T-helper 17 cell (primary cell): ENCODE data around the gene NHEJ1. TPM values are rescaled to one million over a fixed set of nuclear protein-coding genes. Genes with fewer than 3 reads are reported as not detected.

Source experiments
- ATAC-seq: fragments of 150-1000 bp; cut with Tn5 transposase; 2 replicates; pipeline ENCODE4 v1.10.0; 2021; ENCODE audit warnings: mild to moderate bottlenecking, moderate library complexity
- DNase-seq, 3 donors: peaks; one replicate each; pipeline versions ENCODE4 v3.0.0 to v3.0.0-alpha.2; 2020 to 2021
- H3K9me3 ChIP-seq: one replicate; pipeline ENCODE4 v1.7.0; 2013; ENCODE audit warnings: low read length, mild to moderate bottlenecking; ENCODE audit not compliant: control insufficient read depth, poor library complexity, severe bottlenecking
- H3K27ac Mint-ChIP-seq: one replicate; pipeline ENCODE4 v1.8.0; 2022; ENCODE audit warnings: mild to moderate bottlenecking, moderate library complexity, mixed read lengths
- H3K27me3 Mint-ChIP-seq: one replicate; pipeline ENCODE4 v1.8.0; 2022; ENCODE audit warnings: mixed read lengths
- H3K36me3 Mint-ChIP-seq: one replicate; pipeline ENCODE4 v1.8.0; 2022; ENCODE audit warnings: low read depth, mixed read lengths
- H3K4me1 Mint-ChIP-seq: one replicate; pipeline ENCODE4 v1.8.0; 2022; ENCODE audit warnings: mild to moderate bottlenecking, mixed read lengths
- H3K4me3 Mint-ChIP-seq: one replicate; pipeline ENCODE4 v1.8.0; 2022; ENCODE audit warnings: mild to moderate bottlenecking, moderate library complexity, mixed read lengths
- total RNA-seq, 4 donors: library from RNA in 2 of 4; stranded (reverse) in 2 of 4; gene quantifications; one replicate each; pipeline ENCODE4 v1.2.3 and lab custom pipeline; 2022 to 2026

Gene NHEJ1
- total RNA-seq, 2 donors from 2014 or later = 11.8 to 15.2 TPM

DNA sequence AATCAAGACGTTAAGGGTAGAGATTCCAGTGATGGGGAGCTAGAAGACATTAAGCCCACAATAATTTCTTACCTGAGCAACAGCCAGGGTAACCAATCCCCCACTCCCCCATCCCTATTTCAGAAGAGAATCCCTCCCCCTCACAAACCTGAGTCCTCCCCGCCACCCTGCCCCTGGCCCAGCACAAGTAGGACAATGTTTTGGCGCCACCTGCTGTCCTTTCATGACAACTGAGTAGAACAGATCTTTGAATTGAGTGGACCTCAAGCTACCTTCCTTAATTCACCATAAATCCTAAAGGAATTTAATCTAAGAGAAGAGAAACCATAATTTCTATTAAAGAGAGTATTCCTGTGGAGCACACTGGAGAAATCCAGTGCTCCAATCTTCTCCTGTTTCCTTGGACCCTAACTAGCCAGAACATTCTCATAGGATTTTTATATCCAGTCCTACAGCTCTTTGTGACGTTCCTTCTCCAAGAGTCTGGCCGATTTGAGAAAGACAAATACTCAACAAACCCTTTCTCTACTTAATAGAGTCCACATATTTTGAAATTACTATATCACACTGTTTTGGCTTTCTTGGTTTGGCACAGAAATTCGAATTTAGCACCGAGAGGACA, 41.1 kb downstream of the NHEJ1 start:
- Mint-ChIP-seq H3K27me3 (no peaks in the 10 kb centered on the region), H3K27ac (no peak overlapping the region), H3K36me3 (peaks cover 3% of the 10 kb centered on the region), H3K4me3 (no peak overlapping the region), H3K4me1 (peaks cover 20% of the 10 kb centered on the region)
- DNase-seq = peak; percentile 22 to 46 (median 32)
- ATAC-seq = peak; percentile 50
- no peaks in the 10 kb centered on the region for H3K9me3 ChIP-seq

DNA sequence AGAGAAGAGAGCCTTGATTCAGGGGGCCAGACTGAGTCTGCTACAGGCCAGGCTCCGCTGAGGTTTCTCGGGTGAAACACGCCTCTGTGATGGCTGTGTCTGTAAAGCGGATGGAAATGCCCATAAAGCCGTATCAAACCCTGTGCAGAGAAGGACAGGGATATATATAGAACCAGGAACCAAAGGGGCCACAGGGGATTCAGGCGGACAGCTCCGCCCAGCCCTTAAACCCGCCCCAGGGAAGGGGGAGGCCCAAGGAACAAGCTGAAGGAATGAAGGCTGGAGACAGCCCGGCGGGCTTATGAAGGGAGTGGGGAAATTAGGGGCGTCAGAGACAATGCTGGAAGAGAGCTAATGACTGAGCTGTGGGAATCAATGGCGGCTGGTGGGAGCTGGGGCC, 42.1 kb downstream of the NHEJ1 start:
- Mint-ChIP-seq H3K4me3 (no peak overlapping the region), H3K36me3 (peaks cover 7% of the 10 kb centered on the region), H3K27ac (no peak overlapping the region), H3K27me3 (no peaks in the 10 kb centered on the region), H3K4me1 (peaks cover 22% of the 10 kb centered on the region)
- no peak for DNase-seq
- H3K9me3 ChIP-seq = no peaks in the 10 kb centered on the region
- no peak for ATAC-seq

DNA sequence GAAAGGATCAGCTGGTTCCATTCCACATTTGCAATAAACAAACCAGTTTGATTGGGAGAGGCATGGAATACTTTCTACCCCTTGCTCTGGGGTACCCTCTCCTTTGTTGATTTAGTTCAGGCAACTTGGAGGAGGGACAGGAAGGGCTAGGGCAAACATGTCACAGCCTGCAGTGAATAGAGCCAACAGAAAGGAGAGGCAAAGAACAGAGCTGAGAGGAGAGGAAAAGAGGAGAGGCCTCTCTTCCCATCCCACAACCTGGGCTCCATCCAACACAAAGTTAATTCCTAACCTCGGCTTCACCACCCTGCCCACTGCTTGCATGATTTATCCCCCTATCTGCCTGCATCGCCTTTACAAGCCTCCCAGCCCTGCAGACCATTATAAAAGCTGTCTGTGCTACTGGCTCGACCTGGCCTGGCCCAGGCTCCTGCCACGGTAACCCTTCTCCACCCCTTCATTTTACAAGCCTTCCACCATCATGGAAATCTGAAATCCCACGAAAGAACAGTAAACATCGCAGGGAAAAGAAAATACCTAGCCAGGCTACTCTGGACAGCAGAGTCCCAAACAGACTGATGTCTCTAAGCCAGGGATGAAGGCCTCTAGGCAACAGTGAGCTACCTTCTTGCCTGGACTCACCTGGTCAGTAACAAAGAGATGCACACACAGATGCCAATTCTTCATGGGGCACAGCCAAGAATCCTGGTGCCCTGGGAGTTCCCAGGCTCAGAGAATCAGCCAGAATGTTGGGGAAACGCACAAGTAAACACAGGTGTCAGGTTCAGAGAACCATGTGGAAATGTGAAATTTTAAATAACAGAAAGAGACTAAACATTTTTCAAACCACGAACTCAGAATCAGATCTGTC, 43.6 kb downstream of the NHEJ1 start:
- Mint-ChIP-seq H3K4me3 (no peak overlapping the region), H3K4me1 (peaks cover 21% of the 10 kb centered on the region), H3K27me3 (no peaks in the 10 kb centered on the region), H3K27ac (no peak overlapping the region), H3K36me3 (peaks cover 7% of the 10 kb centered on the region)
- ATAC-seq (no peak), DNase-seq (no peak)
- no peaks in the 10 kb centered on the region for H3K9me3 ChIP-seq

DNA sequence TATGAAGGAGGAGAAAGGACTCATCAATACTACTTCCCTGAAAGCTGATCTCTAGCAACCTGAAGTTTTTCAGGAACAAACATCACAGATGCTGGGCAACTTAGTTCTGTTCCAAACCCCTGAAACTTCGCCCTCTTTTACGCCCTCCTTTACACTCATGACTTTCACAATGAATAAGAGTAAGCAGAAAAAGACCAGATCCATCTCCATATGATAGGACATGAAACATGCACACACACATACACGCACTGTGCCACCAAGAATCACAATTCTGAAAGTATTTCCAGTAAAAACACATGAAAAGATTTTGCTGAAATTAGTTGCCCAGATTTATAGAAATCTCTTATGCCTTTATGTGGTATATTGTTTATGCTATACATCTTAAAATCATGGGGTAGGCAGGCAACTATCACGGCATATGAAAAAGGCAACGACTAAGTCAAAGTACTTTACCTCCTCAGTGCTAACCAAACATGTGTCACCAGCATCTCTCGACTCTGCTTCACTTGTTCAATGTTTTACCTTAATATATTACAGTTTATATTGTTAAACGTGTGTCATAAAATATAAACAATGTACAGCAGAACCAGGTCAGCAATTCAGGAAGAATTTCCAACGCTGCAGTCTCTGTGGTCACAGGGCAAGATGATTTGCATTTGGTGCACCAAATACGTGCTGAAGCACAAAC, 47.8 kb downstream of the NHEJ1 start:
- Mint-ChIP-seq H3K4me3 (no peak overlapping the region), H3K36me3 (peaks cover 9% of the 10 kb centered on the region), H3K4me1 (peaks cover 33% of the 10 kb centered on the region), H3K27ac (no peak overlapping the region), H3K27me3 (no peaks in the 10 kb centered on the region)
- ATAC-seq = no peak
- no peak for DNase-seq
- no peaks in the 10 kb centered on the region for H3K9me3 ChIP-seq

DNA sequence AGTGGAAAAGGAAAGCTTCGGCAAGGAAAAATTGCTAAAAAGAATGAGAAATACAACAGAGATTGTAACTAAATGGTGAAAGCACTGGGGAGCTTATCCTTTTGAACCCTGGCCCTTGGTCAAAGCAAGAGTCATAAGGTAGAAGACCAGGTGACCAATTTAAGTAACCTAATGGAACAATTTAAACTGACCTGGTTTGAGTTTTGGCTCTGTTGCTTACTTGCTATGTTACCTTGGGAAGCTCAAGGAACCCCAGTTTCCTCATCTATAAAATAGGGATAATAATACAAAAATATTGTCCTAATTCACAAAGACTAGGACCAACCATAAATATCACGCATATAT, 48.6 kb downstream of the NHEJ1 start:
- H3K4me3 Mint-ChIP-seq = no peak overlapping the region
- no peaks in the 10 kb centered on the region for H3K27me3 Mint-ChIP-seq
- peaks cover 9% of the 10 kb centered on the region for H3K36me3 Mint-ChIP-seq

DNA sequence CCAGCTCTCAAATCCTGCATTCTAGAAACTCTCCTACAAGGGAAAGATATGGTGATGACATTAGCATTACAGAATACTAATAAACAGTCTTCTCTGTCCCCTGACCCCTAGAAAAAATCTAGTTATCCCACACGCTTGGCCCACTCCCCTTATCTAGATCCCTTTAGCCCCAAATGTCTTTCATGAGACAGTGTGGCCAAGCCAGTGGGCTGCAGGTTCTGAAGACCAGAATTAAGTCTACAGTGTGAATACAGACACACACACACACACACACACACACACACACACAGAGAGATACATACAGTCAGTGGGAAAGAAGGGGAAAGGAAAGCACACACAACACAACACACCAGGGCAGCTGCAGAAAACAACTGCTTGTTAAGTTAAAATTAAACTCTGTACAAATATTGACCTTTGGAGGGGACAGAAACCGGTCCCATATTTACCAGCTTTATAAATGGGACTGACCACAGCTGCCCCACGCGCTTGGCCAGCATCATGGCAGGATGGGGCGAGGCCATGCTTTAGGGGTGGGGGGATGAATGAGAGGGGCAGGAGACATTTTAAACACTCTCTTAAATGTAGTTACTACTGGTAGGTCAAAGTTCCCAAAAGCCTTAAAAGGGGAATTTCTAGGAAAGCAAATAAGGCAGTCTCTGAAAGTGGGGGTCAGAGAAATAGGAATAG, 49.1 kb downstream of the NHEJ1 start:
- Mint-ChIP-seq H3K27me3 (no peaks in the 10 kb centered on the region), H3K4me3 (no peak overlapping the region), H3K36me3 (peaks cover 9% of the 10 kb centered on the region), H3K27ac (no peak overlapping the region), H3K4me1 (peaks cover 33% of the 10 kb centered on the region)
- no peak for ATAC-seq
- DNase-seq = no peak
- H3K9me3 ChIP-seq = no peaks in the 10 kb centered on the region

More for the DNA sequence above, 48.6 kb downstream of the NHEJ1 start:
- Mint-ChIP-seq H3K4me1 (peaks cover 33% of the 10 kb centered on the region), H3K27ac (no peak overlapping the region)
- H3K9me3 ChIP-seq = no peaks in the 10 kb centered on the region
- ATAC-seq = no peak
- DNase-seq = no peak

DNA sequence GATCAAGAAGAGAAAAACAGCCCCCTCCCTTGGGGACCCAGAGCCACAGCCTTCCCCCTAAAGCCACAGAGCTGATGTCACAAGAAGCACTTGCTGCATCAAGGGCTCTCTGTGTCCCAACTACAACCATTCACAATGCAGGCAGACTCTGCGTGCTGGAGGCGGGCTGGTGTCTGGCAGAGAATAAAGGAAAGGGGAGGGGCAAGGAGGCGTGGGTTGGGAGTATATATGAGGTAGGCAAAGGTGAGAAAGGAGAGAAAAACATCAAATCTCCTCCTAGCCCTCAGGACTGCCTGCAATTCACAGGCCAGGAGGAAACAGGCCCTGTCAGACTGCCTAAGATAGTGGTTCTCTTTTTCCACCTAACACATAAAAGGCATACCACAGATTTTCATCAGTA, 51.1 kb downstream of the NHEJ1 start:
- no peak overlapping the region for H3K27ac Mint-ChIP-seq
- ATAC-seq (peak; percentile 72), DNase-seq (no peak)
- peaks cover 34% of the 10 kb centered on the region for H3K4me1 Mint-ChIP-seq
- no peaks in the 10 kb centered on the region for H3K27me3 Mint-ChIP-seq
- peaks cover 6% of the 10 kb centered on the region for H3K36me3 Mint-ChIP-seq
- peak overlapping the region; percentile 34 for H3K4me3 Mint-ChIP-seq
- H3K9me3 ChIP-seq = no peaks in the 10 kb centered on the region

DNA sequence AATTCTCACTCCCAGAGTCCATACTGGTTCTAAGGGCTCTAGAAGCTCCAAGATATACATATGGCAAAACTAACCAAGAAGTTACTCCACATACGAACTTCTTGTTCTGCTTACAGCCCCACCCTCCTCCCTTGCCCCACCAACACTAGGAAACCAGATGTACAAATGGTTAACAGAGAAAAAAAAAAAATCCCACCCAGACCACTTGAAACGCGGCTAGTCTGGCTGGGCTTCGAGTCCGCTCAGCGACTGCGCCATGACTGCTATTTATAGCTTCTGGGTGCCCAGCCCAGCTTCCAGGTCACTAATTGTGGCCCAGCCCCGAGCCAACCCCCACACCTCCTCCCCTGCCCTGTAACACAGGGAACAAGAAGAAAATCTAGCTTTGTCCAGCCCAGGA, 52.9 kb downstream of the NHEJ1 start:
- no peaks in the 10 kb centered on the region for H3K27me3 Mint-ChIP-seq
- H3K4me3 Mint-ChIP-seq = no peak overlapping the region
- H3K4me1 Mint-ChIP-seq = peaks cover 30% of the 10 kb centered on the region
- no peak for DNase-seq
- peaks cover 2% of the 10 kb centered on the region for H3K36me3 Mint-ChIP-seq
- peak overlapping the region; percentile 41 for H3K27ac Mint-ChIP-seq
- no peaks in the 10 kb centered on the region for H3K9me3 ChIP-seq
- ATAC-seq = no peak

DNA sequence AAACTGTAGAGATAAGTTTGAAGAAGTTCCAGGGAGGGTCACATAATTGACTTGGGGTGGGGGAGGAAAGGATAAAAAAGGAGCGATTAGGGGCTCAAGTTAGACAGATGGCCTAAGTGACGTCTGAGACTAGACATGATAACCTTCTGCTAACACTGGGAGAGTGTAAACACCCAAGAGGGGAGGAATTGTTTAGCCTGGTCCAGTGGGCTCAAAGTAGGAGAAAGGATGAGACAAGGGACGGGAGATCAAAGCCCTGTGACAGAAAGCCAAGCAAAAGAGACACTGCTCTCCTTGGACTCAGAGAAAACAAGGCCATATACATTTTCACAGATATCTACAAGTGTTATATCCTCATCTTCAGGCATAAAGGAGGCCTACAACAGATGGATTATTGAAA, 54.4 kb downstream of the NHEJ1 start:
- Mint-ChIP-seq H3K4me3 (no peak overlapping the region), H3K27ac (no peak overlapping the region), H3K36me3 (peaks cover 4% of the 10 kb centered on the region), H3K27me3 (no peaks in the 10 kb centered on the region), H3K4me1 (peaks cover 27% of the 10 kb centered on the region)
- DNase-seq (no peak), ATAC-seq (no peak)
- H3K9me3 ChIP-seq = no peaks in the 10 kb centered on the region

DNA sequence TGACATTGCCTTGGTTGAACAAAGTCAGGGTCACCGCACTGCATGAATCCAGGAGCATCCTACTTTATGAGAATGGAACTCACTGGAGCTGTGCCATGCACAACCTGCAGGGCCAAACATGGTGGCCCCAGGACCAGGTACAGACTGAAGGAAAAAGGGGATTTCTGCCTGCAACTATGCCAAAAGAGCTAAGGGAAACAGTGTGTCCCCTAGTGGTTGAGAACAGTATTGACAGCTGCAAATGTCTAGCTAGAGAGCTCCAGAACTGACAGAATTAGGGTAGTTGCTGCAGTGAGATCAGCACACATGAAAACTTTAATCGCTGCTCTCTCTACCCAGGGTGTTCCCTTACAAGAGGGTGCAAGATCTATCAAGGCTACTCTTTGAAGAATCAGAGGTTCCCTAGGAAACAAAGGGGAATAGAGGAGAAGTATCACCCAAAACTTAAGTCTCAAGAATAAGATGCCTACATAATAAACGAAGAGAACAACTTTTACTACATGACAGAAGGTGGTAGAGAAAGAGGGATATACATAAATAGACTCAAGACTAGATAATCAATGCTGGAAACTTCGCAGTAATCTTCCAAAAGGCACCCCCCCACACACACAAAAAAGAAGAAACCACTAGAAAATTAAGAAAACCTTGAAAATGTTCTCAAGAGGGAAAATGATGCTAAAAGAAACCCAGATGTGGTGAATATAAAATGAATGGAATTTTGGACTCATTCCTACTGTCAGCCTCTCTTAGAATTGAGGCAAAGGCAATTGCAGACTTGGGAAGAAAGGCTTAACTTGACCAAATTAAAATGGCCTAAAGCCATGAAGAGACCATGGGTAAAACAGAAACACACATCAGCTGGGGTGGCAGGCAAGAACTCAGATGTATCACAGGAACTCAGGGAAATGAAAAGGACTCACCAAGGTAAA, 56.2 kb downstream of the NHEJ1 start:
- H3K36me3 Mint-ChIP-seq = peaks cover 2% of the 10 kb centered on the region
- ATAC-seq (peak; percentile 75), DNase-seq (no peak)
- H3K27ac Mint-ChIP-seq = no peak overlapping the region
- H3K4me3 Mint-ChIP-seq = no peak overlapping the region
- H3K4me1 Mint-ChIP-seq = peaks cover 21% of the 10 kb centered on the region
- H3K27me3 Mint-ChIP-seq = no peaks in the 10 kb centered on the region
- no peaks in the 10 kb centered on the region for H3K9me3 ChIP-seq

DNA sequence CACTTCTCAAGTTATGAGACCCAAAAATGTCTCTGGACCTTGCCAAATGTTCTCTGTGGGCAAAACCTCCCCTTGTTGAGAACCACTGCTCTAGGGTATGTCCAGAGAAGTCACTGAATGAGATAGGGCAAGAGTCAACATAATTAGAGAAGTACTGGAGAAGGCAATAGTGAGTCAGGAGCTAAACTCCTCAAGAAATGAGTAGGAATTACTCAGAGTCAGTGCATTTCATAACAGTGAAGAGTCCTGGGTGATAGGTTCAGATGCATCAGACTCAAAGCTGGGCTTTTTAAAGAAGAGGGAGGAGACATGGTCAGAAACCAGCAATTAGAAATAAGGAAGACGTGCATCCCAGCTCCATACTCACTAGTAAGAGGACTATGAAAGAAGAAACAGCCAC, 61.3 kb downstream of the NHEJ1 start:
- Mint-ChIP-seq H3K4me3 (no peak overlapping the region), H3K4me1 (peaks cover 11% of the 10 kb centered on the region), H3K36me3 (peaks cover 2% of the 10 kb centered on the region), H3K27me3 (no peaks in the 10 kb centered on the region), H3K27ac (no peak overlapping the region)
- ATAC-seq = no peak
- H3K9me3 ChIP-seq = no peaks in the 10 kb centered on the region
- DNase-seq = no peak

DNA sequence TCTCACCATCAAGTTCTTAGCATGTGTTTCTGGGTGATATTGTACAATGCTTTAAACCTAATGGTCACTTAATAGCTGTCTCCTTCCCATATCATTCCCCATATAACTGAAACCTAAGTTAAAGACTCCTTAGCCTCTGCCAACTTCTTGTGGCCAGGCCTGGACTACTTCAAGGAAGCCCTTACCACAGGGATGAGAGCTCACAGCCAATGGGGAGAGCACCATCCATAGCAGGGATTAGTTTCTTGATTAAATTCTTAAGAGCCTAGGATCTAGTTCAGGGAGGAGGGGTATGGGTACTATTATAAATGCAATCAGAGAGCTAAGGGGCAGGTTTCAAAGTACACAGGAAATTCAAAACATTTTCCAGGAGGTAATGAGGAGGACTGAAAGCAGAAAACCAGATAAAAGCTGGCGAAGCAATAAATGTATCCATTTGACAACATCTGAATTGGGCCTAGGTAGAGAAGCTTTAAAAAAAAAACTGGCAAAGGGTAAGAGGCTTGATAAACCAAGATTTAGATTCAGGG, 65.1 kb downstream of the NHEJ1 start:
- Mint-ChIP-seq H3K27me3 (no peaks in the 10 kb centered on the region), H3K27ac (no peak overlapping the region)
- no peak for ATAC-seq

More for the DNA sequence above, 65.1 kb downstream of the NHEJ1 start:
- H3K4me1 Mint-ChIP-seq = peaks cover 9% of the 10 kb centered on the region
- no peak for DNase-seq
- no peak overlapping the region for H3K4me3 Mint-ChIP-seq
- H3K9me3 ChIP-seq = no peaks in the 10 kb centered on the region
- peaks cover 5% of the 10 kb centered on the region for H3K36me3 Mint-ChIP-seq
